ENCODE measurements around the gene PCSK6.

- TF ChIP-seq CTCF (IDR thresholded peaks at IDR 0.05) (no peak), POLR2A (IDR thresholded peaks at IDR 0.05) (no peak)
Observed at GRCh38 chr15:101264011-101264410, 225.5 kb downstream of the PCSK6 start.

Data from gastroesophageal sphincter (tissue), 3 donors.